HG02981 (cell line): Measurements from ENCODE around the gene ZNF225.
"Not testable (repeated sequence)": the region's sequence is repeated elsewhere in the genome, so short reads cannot be mapped to it uniquely, and the experiment has no call there.

Experiments used
- ATAC-seq: cut with Tn5 transposase; IDR thresholded peaks from one replicate; pipeline ENCODE4 v1.9.1; 2021; ENCODE audit warnings: mild to moderate bottlenecking, moderate library complexity; ENCODE audit not compliant: unreplicated experiment

Gene ZNF225

DNA sequence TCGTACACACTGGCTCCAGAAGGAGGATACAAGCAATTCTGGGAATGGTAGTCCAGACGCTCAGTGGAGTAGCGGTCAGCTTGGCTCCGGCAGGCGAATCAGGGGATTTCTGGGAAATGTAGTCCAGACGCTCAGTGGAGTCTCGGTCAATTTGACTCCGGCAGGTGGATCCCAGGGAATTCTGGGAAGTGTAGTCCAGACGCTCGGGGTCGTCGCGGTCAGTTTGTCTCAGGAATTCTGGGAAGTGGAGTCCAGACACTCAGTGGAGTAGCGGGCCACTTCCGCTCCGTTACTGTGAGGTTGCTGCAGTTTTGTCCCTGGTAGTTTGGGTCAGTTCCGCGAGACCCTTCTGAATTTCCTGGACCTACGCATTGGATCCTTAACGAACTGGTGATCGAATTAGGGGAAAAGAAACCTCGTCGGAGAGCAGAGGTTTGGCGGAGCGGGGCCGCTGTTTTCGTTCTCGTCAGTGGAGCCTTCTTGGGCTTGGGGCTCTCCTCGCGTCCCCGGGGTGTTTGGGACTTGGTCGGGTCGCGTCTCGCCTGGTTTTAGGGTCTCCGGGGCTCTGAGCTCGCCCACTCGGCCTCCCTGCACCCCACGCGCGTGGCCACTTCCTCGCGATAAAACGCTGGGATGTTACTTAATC is at the start of gene ZNF225:
Gene ZNF225 (plus strand): TSS at position 262 of the 646 bp plus-strand sequence. CDS start 2,429 bp downstream, outside the sequence.
- peak; percentile 89 for ATAC-seq

DNA sequence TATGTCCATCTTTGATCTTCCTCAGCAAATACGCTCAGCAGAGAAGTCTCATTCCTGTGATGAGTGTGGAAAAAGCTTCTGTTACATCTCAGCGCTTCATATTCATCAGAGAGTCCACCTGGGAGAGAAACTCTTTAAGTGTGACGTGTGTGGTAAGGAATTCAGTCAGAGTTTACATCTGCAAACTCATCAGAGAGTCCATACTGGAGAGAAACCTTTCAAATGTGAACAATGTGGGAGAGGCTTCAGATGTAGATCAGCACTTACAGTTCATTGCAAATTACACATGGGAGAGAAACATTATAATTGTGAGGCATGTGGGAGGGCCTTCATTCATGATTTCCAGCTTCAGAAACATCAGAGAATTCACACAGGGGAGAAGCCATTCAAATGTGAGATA is 46.9 kb upstream of the ZNF225 start:
- ATAC-seq = no peak

DNA sequence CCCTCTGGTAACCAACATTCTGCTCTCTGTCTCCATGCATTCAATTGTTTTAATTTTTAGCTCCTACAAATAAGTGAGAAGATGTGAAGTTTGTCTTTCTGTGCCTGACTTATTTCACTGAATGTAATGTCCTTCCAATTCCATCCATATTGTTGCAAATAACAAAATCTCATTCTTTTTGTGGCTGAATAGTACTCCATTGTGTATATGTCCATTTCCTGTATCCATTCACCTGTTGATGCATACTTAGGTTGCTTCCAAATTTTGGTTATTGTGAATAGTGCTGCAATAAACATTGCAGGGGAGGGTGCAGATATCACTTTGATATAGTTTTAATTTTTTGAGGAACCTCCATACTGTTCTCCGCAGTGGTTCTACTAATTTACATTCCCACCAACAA is 43.8 kb upstream of the ZNF225 start:
- ATAC-seq = no peak

DNA sequence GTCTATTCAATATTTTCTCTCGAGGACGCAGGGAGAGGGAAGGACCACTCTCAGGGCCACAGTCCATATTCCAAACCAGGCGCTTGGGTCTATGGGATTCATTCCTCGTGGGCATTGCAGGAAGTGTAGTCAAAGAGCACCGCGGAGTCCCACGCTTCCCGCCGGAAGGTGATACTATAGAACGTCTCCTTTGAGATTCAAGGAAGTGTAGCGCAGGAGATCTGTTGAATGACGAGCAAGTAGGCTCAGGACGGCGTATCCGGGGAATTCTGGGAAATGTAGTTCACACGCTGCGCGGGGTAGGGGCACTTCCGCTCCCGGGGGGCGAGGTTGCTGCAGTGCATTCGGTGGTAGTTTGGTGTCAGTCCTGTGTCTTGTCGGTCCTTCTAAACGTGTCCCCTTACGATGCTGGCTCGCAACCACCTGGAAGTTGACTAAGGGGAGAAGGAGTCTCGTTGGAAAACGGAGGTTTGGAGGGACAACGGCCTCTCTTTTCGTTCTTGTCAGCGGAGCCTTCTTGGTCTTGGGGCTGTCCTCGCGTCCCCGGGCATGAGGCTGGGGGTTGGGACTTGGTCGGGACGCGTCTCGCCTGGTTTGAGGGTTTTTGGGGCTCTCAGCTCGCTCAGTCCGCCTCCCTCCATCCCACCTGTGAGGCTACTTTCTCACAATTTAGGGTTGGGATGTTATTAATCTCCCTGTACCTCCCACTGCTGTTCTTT is 41.2 kb upstream of the ZNF225 start, which contains the start of gene ZNF284:
Gene ZNF284 (plus strand): TSS at position 336 of the 719 bp plus-strand sequence. CDS start 4,231 bp downstream, outside the sequence.
- no peak for ATAC-seq

DNA sequence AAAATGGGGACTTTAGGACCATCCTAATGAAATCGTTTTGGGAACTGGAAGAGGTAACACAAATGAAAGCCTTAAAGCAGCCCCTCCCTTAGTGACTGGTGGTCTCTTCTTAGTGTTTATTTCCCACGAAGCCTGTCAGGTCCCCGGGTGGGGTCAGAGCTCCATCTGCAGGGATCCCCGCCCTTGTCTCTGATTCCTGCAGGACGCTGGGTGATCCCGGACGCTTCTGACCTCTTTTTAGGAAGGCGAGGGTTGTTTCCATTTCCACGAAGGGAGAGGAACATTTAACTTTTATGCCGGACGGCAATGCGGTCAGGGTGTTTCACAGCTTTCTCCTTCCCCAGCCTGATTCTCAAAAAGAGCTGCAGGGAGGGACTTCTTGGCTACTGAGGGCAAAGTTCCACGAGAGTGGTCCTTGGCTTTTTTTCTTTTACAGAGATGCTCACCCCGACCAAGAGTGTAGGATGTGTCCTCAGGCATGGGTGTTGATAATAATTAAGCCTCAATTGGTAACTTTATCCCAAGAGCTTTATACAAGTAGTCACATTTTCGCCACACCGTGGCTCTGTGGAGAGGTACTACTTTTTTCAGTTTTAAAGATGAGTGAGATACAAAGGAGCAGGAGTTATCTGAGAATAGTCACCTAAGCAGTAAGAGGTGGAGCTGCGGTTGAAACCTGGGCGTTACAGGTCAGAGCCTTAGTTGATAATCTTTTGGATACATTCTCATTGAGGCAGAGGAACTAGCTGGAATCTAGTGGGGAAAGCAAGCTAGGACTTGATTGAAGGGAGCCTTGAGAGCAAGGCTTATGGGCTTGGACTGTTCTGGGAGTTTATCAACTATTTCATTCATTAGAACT is 40.4 kb upstream of the ZNF225 start:
- no peak for ATAC-seq

DNA sequence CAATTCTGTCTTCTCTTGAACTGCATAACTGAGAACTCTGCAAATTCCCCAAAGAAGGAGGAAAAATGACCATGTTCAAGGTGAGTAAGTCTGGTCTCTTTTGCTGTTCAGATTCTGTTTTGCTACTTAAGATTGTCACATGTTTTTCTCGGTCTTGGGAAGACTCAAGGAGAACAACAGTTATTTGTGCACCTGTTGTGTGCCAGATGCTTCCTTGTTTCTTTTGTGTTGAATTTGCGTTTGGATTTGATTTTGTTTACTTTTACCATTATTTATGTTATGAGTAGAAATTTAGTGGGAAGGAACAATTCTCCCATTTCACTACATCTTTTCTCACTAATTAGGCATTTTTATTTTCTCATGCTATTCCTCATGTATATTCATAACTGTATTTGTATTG is 36.9 kb upstream of the ZNF225 start:
- no peak for ATAC-seq

DNA sequence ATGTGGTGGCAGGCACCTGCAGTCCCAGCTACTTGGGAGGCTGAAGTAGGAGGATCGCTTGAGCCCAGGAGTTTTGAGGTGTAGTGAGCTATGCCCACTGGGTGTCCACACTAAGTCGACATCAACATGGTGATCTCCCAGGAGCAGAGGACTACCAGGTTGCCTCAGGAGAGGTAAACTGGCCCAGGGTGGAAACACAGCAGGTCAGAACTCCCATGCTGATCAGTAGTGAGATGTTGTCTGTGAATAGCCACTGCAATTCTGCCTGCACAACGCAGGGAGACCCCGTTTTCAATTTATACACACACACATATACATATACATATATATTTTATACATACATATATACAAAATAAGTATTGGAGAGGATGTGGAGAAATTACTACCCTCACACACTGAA is 21.1 kb upstream of the ZNF225 start:
- no peak for ATAC-seq

DNA sequence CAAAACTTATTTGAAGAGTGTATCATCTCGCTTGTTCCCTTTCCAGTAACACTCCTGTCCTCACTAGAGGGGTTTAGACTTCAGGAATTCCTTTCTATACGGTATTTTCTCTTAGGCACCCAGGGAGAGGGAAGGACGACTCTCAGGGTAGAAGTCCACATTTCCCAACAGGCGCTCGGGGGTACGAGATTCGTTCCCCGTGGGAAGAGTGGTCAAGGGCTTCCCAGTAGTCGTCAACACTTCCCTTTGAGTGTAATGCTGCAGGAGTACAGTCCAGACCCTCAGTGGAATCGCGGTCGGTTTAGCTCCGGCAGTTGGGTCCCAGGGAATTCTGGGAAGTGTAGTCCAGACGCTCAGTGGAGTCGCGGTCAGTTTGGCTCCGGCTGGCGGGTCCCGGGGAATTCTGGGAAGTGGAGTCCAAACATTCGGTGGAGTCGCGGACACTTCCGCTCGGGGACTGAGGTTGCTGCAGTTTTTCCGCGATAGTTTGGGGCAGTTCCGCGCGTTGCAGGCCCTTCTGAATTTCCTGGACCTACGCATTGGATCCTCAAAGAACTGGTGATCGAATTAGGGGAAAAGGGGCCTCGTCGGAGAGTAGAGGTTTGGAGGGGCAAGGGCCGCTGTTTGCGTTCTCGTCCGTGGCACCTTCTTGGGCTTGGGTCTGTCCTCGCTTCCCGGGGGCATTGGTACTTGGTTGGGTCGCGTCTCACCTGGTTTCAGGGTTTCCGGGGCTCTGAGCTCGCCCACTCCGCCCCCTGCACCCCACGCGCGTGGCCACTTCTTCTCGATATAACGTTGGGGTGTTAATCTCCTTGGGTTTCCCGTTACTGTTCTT is 19.1 kb upstream of the ZNF225 start, which contains the start of gene ZNF224:
Gene ZNF224 (plus strand): TSS at position 431 of the 835 bp plus-strand sequence. CDS start 3,513 bp downstream, outside the sequence.
- ATAC-seq = peak; percentile 87

DNA sequence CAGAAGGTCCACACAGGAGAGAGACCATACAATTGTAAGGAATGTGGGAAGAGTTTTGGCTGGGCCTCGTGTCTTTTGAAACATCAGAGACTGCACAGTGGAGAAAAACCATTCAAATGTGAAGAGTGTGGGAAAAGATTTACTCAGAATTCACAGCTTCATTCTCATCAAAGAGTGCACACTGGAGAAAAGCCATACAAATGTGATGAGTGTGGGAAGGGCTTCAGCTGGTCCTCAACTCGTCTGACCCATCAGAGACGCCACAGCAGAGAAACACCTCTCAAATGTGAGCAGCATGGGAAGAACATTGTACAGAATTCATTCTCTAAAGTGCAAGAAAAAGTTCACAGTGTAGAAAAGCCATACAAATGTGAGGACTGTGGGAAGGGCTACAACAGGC is 5.4 kb upstream of the ZNF225 start:
- ATAC-seq = no peak

DNA sequence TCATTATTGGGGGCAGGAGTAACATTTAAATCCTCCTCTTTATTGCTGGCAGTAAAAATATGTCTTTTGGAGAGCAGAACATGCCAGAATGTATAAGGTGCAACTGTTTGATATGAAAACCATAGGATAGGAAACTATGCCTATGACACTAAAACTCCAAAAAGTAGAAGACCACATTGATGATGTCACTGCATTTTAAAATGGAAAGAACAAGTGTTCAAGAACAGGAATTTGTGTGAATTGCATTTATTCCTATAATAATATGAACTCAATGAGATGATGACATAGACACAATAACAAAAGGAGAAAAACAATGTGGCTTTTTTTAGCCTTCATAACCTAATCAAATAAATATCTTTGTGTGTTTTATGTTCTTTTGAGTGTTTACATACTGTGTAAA is 3.7 kb upstream of the ZNF225 start:
- no peak for ATAC-seq

DNA sequence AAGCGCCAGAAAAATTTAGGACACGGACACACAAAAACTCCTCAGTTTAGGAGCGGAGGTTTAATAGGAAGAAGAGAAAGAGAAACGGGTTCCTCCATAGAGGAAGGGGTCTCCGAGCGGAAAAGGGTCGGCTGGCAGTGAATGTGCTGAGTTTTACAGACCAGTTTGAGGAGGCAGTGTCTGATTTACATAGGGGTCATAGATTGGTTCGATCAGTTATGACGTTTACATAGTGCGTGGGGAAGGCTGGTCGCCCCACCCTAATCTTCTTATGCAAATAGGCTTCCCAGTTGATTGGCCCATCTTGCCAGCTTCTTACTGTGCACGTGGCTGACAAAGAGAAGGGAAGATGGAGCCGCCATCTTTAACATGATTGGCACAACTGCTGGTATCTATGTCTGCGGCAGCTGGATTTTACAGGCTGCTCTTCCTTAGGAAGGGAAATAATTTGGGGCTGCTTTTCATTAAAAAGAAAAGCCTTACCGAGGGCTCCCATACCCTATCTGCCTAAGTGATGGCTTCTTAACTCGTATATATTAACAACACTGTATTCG is 1.2 kb upstream of the ZNF225 start:
- no peak for ATAC-seq

DNA sequence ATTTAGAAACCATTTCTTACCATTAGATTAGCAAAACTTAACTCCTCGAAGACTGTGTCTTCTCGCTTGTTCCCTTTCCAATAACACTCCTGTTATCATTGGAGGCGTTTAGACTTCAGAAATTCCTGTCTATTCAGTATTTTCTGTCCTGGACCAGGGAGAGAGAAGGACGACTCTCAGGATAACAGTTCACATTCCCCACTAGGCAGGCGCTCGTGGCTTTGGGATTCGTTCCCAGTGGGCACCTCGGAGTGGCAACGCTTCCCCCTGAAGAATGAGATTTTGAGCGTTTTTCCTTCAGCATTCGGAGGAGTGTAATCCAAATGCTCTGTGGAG is 429 bp upstream of the ZNF225 start:
- ATAC-seq = no peak

DNA sequence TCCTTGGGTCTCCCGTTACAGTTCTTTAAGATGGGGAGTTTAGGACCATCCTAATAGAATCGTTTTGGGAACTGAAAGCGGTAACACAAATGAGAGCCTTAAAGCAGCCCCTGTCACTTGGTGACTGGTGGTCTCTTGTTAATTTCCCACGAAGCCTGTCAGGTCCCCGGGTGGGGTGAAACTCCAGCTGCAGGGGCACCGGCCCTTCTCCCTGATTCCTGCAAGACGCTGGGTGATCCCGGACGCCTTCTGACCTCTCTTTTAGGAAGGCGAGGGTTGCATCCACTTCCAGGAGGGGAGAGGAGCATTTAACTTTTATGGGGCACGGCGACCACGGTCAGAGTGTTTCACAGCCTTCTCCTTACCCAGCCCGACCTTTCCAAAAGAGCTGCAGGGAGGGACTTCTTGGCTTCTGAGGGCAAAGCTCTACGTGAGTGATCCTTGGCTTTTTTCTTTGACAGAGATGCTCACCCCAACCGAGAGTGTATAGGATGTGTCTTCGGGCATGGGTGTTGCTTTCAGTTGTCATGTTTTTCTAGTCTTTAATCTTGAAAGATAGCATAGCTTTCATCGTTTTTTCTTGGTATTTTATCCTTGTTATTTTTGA is 688 bp downstream of the ZNF225 start:
- no peak for ATAC-seq

DNA sequence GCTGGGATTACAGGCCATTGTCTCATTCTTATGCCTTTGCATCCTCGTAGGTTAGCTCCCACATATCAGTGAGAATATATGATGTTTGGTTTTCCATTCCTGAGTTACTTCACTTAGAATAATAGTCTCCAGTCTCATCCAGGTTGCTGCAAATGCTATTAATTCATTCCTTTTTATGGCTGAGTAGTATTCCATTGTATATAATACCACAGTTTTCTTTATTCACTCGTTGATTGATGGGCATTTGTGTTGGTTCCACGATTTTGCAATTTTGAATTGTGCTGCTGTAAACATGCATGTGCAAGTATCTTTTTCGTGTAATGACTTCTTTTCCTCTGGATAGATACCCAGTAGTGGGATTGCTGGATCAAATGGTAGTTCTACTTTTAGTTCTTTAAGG is 8.0 kb downstream of the ZNF225 start:
- ATAC-seq = not testable (repeated sequence)

DNA sequence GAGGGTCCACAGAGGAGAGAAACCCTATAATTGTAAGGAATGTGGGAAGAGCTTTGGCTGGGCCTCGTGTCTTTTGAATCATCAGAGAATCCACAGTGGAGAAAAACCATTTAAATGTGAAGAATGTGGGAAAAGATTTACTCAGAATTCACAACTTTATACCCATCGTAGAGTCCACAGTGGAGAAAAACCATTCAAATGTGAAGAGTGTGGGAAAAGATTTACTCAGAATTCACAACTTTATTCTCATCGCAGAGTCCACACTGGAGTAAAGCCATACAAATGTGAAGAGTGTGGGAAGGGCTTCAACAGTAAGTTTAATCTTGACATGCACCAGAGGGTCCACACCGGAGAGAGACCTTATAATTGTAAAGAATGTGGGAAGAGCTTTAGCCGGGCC is 18.8 kb downstream of the ZNF225 start:
- ATAC-seq = no peak

DNA sequence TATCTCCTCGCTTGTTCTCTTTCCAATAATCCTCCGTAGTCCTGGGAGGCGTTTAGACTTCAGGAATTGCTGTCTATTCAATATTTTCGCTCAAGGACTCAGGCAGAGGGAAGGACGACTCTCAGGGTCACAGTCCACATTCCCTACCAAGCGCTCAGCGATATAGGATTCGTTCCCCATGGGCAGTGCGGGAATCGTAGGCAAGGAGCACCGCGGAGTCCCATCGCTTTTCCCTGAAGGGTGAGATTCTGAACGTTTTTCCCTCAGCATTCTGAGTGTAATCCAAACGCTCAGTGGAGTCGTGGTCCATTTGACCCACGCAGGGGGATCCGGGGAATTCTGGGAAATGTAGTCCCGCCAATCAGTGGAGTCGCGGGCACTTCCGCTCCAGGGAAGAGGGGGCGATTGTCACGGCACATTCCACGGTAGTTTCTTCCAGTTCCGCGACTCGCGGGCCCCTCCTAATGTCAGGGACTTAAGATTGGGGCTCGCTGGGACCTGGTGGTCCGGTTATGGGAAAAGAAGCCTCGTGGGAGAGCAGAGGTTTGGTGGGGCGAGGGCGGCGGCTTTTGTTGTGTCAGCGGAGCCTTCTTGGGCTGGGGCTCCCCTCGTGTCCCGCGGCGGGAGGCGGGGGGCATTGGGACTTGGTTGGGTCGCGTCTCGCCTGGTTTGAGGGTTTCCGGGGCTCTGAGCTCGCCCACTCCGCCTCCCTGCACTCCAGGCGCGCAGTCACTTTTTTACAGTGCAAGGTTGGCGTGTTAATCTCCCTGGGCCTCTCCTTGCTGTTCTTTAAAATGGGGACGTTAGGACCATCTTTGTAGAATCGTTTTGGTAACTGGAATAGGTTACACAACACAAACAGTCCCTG is 28.2 kb downstream of the ZNF225 start, which contains the start of gene ZNF234:
Gene ZNF234 (plus strand): TSS at position 364 of the 868 bp plus-strand sequence. CDS start 3,079 bp downstream, outside the sequence.
- ATAC-seq = peak; percentile 79

DNA sequence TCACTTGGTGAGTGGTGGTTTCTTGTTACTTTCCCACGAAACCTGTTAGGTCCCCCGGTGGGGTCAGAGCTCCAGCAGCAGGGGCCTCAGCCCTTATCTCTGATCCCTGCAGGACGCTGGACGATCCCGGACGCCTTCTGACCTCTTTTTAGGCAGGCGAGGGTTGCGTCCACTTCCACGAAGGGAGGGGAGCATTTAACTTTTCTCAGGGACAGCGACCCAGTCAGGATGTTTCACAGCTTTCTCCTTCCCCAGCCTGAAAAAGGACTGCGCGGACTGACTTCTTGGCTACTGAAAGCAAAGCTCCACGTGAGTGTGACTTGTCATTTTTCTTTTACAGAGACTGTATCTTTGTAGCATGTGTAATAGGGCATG is 28.8 kb downstream of the ZNF225 start:
- ATAC-seq = no peak

DNA sequence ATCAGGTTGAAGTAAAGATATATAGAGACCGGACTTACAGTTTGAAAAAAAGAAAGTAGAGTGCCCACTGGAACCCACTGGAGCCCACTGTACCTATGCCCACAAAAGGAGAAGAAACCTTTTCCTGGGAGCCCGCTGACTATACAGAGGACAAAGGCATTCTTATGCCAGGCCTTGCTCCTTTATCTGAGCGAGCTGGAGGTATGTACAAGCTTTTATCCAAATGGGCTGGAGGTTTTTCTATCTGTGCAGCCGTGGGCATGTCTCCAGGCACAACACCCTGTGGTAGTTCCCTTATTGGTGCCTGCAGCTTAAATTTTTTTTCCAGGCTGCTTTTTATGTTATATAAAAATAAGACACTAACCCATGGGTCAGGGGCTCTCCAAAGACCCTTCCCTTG is 36.6 kb downstream of the ZNF225 start:
- no peak for ATAC-seq

DNA sequence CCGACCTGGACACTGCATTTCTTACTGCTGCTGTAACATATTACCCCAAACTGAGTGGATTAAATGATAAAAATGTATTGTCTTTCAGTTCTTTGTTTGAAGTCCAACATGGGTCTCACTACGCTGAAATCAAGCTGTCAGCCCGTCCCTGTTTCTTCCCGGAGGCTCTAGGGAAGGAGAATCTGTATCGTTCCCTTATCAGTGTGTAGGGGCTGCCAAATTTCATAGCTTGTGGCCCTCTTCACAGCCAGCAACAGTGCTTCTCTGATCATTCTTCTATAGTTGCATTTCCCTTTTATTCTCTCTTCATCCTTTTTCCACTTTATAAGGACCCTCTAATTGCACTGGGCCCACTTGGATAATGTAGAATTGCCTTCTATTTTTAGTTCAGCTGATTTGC is 38.3 kb downstream of the ZNF225 start:
- no peak for ATAC-seq
